ENCODE data around the gene UGDH.
"Not testable (repeated sequence)": the region's sequence is repeated elsewhere in the genome, so short reads cannot be mapped to it uniquely, and the experiment has no call there.

The UGDH gene

DNA sequence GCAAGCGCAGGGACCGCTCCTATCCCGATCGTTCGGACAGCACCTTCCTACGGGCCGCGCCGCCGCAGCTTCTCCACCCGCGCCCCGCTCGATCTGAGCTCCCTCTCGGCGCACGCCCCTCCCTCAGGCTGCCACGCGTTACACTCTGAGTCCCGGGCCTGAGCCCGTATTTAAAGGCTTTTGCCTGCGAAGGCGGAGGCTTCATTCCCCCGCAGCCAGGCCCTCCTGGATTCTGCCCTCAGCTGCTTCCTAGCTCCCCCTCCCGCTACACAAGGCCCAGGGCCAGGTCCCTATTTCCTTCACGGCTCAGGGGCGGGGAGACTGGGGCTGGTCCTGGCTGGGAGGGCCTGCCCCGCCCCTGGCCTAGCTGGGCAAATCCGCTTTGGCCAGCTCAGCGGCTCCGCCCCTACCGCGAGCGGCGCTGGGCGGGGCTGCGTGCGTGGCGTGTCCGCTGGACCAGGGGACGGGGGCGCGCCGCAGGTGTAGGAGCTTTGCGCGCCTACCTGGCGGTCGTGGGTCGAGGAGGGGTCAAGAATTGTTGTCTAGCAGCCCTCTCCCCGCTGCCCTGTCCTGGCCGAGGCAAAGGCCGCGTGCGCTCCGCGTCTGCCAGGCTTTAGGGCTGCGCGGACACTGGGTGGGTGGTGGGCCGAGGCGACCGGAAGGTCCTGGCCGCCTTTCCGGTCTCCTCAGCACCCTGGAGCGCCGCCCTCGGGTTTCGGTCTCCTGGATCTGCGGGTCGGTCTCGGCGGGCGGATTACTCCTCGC is at the start of gene UGDH:
Gene UGDH, minus strand, starts transcription at position 144 of the 765 bp plus-strand sequence. CDS start 5,927 bp downstream, outside the sequence.
- Histone ChIP-seq H3K27ac (peak within 1 kb of the TSS; percentile 37 to 97 (median 91)), H3K4me3 (peak within 1 kb of the TSS; percentile 64 to 96 (median 81))

- Histone ChIP-seq H3K4me3 (no peak overlapping the region), H3K27ac (no peak overlapping the region)
Measured at GRCh38 chr4:39574946-39575345, 47.7 kb upstream of the UGDH start.

- no peak overlapping the region for H3K27ac ChIP-seq
Measured at GRCh38 chr4:39571504-39571903, 44.3 kb upstream of the UGDH start.

DNA sequence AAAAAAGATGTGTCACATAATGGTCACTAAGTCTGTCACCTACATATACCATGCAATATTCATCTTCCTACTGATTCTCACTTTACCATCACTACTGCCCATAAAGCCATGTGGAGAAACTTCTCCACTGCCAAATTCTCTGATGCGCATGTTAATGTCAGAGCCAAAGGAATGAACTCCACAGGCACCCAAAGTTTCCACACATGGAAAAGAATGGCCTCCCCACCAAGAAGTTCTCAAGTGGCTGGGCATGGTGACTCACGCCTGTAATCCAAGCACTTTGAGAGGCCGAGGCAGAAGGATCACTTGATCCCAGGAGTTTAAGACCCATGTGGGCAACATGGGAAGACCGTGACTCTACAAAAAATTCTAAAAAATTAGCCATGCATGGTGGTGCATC is 43.8 kb upstream of the UGDH start:
- Histone ChIP-seq H3K27ac (no peak overlapping the region), H3K4me3 (no peak overlapping the region)

More at GRCh38 chr4:39571504-39571903, 44.3 kb upstream of the UGDH start:
- H3K4me3 ChIP-seq: no peak overlapping the region

- no peak overlapping the region for H3K4me3 ChIP-seq
- peak overlapping the region in 14 of 21 experiments; percentile 24 to 75 (median 56) for H3K27ac ChIP-seq
Measured at GRCh38 chr4:39569209-39569608, 42.0 kb upstream of the UGDH start.

DNA sequence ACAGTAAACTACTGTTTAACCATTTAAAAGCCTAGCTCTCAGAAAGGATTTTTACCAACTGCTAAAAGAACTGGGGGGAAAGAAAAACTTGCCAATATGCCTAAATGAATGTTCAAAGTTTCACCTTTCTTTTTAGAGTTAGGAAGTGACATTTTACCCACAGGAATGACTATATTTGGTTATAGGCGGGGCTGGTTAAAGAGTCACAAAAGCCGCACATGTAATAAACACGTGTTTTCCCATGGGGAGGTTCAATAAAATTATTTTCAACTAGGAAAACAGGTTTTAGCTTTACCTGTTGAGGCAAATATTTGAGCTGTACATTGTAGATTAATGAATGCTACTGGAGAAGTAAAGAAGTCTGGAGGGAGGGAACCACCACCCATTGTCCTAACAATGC is 41.6 kb upstream of the UGDH start:
- Histone ChIP-seq H3K4me3 (no peak overlapping the region), H3K27ac (peak overlapping the region in 14 of 21 experiments; percentile 24 to 75 (median 56))

GRCh38 chr4:39565878-39566600 is 38.8 kb upstream of the UGDH start:
- no peak overlapping the region for H3K4me3 ChIP-seq
- H3K27ac ChIP-seq: peak overlapping the region in 8 of 21 experiments; percentile 6 to 58 (median 14)

DNA sequence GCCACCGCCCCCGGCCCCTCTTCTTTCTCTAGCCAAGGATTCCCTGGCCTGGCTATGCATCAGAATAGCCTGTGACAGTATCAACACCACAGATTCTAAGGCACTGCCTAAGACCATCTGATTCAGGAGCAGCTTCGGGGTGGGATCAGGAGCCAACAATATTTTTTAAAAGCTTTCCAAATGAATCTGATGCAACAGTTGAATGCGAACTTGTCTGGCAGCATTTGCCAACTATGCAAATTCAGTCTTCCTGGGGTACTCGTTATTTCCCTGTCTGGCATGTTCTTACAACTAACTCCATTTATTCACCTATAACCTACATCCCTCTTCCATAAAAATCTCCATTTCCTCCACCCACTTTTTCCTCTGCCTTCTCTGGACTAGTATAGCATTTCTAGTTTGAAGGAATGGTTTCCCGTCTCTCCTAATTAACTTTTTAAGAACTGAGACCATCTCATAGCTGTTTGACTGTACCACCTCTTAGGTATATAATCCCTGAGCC is 36.2 kb upstream of the UGDH start:
- H3K27ac ChIP-seq: no peak overlapping the region
- H3K4me3 ChIP-seq: no peak overlapping the region

- H3K4me3 ChIP-seq: no peak overlapping the region
- H3K27ac ChIP-seq: no peak overlapping the region
Measured at GRCh38 chr4:39562792-39563191, 35.6 kb upstream of the UGDH start.

- no peak overlapping the region for H3K27ac ChIP-seq
- no peak overlapping the region for H3K4me3 ChIP-seq
Measured at GRCh38 chr4:39559626-39560025, 32.4 kb upstream of the UGDH start.

DNA sequence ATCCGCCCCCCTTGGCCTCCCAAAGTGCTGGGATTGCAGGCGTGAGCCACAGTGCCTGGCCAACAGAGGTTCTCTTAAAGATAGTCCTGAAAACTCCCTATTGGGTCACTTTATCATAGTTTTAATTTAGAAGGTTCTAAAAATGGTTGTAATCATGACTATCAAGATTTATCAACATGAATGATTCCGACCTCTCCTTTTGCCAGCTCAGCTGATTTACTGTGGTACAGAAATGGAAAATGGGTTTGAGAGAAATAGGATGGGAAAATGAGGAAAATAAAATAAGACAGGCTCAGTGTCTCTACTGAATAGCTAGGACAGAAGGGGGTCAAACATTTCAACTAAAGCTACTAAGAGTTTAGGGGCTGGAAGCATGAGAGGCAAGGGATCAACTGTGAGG is 28.2 kb upstream of the UGDH start:
- Histone ChIP-seq H3K27ac (no peak overlapping the region), H3K4me3 (no peak overlapping the region)

- H3K27ac ChIP-seq: no peak overlapping the region
- no peak overlapping the region for H3K4me3 ChIP-seq
Measured at GRCh38 chr4:39548425-39549067, 21.3 kb upstream of the UGDH start.

DNA sequence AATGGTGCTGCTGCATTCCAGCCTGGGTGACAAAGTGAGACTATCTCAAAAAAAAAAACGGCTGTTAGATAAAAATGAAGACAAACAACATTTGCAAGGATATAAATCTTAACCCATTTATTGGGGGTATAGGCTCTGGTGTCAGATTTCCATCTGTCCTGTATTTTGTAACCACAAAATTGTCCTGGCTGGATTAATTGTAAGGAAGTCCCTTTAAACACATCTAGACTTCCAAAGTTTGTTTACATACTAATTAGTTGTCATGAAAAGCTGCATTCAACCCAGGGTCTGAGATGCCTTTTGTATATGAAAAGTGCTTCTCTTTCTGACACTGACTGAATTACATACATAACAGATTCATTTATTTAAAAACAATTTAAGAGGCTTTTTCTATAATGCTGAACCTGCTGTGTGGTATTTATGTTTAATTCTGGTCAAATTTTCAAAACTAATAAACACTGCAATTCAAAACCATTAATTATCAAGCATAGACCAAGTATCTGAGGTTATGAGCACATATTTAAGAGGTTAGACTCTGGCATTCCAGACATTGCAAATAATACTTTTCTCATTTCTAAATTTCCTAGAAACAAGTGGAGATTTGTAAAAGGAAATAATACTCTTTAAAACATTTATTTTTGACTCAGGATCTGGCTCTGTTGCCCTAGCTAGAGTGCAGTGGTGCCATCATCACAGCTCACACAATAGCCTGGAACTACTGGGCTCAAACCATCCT is 17.5 kb upstream of the UGDH start:
- no peak overlapping the region for H3K4me3 ChIP-seq
- H3K27ac ChIP-seq: no peak overlapping the region

GRCh38 chr4:39544080-39544479 is 16.8 kb upstream of the UGDH start:
- H3K27ac ChIP-seq: not testable (repeated sequence)

DNA sequence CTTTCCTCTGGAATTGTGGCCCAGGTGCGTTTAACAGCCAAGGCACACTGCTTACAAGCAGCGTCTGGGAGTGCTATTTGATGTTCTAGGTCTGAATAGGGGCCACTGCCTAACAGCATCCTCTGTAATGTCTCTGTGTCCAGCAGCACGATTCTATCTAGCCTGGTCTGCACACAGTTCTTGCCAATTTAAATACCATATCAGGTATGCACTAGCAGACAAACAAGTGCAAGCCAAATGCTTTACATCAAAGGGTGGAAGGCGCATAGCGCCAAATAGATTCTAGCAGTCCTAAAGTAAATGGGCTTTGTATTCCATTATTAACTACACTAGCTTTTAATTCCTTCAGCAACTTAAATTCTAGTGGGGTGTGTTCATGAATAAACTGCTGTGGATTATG is 15.8 kb upstream of the UGDH start:
- no peak overlapping the region for H3K4me3 ChIP-seq
- H3K27ac ChIP-seq: no peak overlapping the region

More at GRCh38 chr4:39544080-39544479, 16.8 kb upstream of the UGDH start:
- not testable (repeated sequence) for H3K4me3 ChIP-seq

GRCh38 chr4:39542611-39543012 is 15.4 kb upstream of the UGDH start:
- Histone ChIP-seq H3K27ac (no peak overlapping the region), H3K4me3 (no peak overlapping the region)

DNA sequence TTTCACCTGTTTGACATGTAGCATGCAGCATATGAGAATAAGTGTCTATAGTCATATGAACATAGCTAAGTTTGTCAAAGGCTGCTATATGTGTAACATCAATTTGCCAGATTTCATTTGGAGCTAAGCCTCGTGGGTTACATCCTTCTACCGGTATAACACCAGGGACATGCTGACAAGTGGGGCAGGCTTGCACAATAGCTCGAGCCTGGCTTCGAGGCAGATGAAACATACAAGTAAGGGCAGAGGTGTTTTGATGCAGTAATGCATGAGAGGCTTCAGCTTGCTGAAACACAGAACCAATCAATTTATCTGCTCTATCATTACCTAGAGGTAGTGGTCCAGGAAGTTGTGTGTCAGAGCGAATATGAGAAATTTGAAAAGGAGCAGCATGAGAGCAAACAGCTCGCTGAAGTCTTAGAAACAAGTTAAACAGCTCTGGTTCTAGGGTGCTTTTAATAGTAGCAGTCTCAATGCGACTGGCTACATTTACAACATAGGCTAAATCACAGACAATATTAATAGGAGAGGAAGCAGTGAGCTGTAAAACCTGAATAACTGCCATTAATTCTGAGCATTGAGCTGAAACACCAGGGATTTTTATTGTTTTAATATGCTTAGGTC is 14.9 kb upstream of the UGDH start:
- Histone ChIP-seq H3K4me3 (no peak overlapping the region), H3K27ac (no peak overlapping the region)

GRCh38 chr4:39539089-39539611 is 11.9 kb upstream of the UGDH start:
- Histone ChIP-seq H3K27ac (no peak overlapping the region), H3K4me3 (no peak overlapping the region)

DNA sequence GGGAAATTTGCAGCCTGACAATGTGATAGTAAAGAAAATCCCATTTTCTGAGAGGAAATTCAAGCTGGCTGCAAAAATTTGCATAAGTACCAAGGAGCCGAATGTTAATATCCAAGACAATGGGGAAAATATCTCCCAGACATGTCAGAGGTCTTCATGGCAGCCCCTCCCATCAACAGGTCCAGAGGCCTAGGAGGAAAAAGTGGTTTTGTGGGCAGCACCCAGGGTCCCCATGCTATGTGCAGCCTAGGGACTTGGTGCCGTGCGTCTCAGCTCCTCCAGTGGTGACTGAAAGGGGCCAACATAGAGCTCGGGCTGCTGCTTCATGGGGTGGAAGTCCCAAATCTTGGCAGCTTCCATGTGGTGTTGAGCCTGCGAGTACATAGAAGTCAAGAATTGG is 6.3 kb upstream of the UGDH start:
- H3K4me3 ChIP-seq: no peak overlapping the region
- no peak overlapping the region for H3K27ac ChIP-seq
